ENCODE results near the gene MYO9A.
A peak's percentile ranks its signal among the peaks of the same experiment; 100 is the strongest.
"Not testable (repeated sequence)": the region's sequence is repeated elsewhere in the genome, so short reads cannot be mapped to it uniquely, and the experiment has no call there.

The MYO9A gene

DNA sequence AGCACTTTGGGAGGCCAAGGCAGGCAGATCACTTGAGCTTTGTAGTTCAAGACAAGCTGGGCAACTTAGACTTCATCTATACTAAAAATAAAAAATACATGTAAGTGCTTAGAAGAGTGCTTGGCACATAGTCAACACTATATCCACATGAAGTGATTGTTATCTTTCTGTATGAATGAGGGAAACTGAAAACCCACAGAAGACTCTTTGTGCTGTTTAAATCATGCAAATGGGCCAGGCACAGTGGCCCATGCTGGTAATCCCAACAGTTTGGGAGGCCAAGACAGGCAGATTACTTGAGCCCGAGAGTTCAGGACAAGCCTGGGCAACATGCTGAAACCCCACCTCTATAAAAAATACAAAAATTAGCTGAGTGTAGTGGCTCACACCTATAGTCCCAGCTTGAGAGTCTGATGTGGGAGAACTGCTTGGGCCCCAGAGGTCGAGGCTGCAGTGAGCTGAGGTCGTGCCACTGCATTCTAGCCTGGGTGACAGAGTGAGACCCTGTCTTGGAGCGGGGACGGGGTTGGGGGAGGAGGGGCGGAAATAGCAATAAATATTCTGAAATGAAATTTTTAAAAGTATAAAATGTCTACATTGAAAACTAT lies 177.9 kb downstream of the MYO9A start:
- DNase-seq = peak; percentile 82 to 86

DNA sequence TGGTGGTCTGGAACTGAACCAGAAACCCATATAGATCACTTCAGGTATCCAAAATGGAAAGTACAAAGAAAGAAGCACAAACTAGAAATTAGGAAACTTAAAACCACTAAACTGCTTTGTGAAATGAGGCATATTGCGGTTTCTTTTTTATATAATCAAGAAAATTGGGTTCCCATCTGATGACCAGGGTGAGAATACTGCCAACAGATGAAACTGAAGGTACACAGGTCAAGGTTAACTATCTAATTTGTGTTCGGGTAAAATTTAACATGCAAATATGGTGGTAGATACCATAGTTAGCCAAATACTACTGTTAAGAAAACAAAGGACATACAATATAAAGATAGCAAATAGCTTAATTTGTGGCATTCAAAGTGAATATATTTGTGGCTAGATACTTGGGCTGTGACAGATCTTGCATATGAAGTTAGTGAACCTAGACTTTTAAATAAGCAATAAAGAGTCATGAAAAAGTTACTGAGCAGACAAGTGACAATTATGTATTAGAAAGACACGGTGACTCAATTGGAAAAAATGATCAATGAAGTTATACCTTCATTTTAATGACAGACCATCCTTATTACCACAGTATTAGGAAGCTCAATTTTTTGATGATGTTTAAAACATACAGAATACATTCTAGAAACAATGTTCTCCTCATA lies 180.2 kb downstream of the MYO9A start:
- peak; percentile 74 to 76 for DNase-seq

DNA sequence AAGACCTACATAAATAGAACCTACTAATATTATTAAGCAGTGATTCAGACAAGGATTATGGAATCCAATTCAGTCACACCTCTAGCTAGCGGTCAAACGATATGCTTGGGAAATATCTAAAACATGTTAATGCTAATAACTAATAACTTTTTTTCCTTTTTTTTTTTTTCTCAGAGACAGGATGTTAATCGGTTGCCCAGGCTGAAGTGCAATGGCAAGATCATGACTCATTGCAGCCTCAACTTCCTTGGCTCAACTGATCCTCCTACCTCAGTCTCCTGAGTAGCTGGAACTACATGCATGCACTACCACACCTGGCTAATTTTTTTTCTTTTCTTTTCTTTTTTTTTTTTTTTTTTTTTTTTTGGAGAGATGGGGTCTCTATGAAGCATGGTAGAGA lies 183.5 kb downstream of the MYO9A start:
- DNase-seq = no peak

DNA sequence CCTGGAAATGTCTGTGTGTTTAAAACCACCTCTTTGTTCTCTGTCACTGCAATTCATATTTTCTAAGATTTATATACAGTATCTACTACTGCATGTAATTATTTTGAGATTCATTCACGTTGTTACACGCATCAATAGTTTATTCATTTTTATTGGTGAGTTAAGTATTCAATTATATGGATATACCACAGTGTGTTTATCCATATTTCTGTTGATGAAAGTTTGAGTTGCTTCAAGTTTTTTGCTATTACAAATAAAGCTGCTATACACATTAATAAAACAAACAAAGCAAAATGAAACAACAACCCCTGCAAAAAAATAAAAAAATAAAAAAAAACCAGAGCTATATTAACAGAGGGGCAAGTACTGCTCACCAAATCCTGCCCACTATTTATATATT lies 185.3 kb downstream of the MYO9A start:
- DNase-seq = no peak

DNA sequence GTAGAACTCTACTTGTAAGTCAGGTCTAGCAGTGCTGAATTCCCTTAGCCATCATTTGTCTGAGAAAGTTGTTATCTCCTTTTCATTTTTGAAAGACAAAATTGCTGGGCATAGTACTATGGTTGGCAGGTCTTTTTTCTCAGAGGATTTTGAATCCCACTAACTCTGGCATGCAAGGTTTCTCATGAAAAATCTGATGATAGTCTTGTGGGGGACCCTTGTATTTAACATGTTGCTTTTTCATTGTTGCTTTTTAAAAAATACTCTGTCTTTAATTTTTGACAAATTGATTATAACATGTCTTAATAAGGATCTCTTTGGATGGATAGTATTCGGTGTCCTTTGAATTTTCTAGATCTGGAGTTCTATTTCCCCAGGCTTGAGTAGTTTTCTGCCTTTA lies 186.7 kb downstream of the MYO9A start:
- no peak for DNase-seq

DNA sequence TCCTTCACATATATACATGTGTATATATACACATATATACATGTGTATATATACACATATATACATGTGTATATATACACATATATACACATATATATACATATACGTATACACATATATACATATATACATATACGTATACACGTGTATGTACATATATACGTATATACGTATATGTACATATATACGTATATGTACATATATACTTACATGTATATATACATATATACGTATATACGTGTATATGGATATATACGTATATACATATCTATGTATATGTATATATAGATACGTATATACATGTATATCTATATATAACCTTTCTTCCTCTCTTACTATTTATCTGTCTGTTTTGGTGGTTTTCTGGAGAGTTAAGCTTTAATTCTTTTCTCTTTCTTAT lies 192.8 kb downstream of the MYO9A start:
- DNase-seq = no peak

DNA sequence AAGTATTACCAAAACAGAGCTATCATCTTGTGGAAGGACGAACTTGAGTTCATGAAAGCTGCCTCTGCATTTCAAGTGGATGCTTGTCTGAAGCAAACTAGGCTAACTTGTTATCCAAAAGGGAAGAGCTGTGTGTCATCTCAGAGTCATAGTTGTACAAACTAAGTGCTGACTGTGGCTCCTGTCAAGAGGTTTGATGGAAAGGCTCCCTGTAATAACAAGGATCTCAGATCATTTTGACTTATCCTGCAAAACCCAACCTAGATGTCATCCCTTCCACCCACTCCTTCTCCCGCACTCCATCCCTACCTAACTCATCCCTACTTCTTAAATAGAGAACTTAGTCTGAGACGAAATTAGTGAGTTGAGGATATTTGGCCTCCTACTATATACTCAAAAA lies 196.8 kb downstream of the MYO9A start:
- DNase-seq = no peak

DNA sequence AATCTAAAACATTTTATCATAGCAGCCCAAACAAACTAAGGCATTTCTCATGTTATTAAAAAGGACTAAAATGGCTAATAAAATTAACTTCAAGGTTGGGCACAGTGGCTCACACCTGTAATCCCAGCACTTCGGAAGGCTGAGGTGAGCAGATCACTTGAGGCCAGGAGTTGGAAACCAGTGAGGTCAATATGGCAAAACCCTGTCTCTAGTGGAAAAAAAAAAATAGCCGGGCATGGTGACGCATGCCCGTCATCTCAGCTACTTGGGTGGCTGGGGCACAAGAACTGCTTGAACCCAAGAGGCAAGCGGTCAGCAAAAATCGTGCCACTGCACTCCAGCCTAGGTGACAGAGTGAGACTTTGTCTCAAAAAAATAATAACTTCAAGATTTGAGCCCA lies 197.4 kb downstream of the MYO9A start:
- no peak for DNase-seq

DNA sequence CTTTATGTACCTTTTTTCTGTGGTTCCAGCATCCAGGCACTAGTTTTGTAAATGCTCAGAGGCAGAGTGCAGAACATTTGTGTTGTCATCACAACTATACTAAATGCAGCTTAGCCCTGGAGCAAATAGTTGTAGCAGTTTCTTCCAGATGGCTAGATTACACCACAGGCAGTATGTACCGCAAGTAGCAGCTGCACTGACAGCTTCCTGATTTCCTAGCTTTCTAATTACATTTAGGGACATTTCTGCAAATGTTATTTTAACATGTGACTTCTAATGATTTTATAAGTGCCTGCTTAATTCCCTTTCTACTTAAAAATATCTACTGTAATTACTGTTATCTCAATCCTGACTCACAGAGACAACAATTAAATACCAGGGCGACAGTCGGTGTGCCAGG lies 201.1 kb downstream of the MYO9A start:
- no peak for DNase-seq

DNA sequence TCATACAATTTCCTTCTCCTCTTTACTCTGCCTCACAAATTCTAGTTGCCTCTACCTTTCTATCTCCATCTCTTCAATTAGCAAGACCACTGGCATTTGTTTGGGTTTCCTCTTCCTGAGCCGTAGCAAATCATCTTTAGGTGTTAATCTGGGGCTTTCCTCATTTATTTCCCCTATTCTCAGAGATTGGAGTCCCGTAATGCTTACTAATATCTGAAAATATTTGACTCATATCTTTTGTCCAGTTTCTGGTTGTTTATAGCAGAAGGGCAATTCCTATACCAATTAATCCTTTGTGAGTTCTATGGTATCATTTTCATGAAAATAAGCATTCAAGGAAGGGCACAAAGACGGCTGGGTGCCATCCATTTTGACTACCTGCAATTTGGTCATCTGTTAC lies 203.9 kb downstream of the MYO9A start:
- DNase-seq = no peak

DNA sequence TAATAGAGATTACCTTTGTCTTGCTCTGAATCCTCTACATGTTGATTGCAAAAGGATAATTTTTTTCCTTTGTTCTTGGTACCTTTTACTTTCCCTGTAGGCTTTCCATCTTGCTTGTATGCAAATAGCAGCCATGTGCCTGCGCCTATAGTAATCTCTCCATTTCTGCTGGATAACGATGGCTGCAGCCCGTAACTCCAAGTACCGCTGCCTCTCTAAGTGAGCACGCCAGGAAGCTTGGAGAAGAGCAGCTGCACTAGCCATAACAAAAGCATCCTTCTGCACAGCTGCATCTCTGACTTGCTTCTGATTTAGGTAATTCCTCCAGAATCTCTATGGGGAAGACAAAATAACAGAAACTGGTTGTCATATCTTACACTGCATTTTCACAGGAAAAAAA lies 218.3 kb downstream of the MYO9A start:
- DNase-seq = peak in 1 of 2 experiments; percentile 11

DNA sequence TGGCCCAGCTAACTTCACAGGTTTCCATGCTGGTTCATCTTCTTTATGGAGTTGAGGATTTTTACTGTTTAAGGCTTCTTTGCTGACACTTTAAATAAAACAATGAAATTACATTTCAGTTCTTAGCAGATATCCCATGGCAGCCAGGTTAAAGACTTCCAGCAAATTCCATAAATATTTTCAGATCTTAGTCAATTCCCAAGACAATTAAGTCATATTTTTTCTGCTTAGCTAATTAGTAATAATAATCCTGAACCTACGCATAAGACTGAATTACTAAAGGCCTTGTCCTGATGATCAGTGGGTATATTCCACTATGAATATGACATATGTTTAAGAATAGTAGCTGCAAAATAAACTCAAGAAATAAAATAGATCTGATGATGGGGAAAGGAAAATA lies 224.3 kb downstream of the MYO9A start:
- no peak for DNase-seq

DNA sequence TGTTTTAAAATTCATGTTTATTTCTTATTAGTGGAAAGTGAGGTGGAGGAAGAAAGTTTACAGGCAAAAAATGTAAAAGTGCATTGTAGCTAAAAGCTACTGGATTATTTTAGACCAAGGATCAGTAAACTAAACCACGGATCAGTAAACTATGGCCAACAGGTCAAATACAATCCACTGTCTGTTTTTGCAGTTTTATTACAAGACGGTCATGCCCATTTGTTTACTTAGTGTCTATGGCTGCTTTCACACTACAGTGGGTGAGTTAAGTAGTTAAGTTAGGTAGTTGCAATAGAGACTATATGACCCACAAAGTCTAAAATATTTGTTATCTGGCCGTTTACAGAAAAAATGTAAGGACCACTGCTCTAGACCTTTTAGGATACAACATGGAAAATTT lies 225.6 kb downstream of the MYO9A start:
- peak; percentile 4 to 23 for DNase-seq

DNA sequence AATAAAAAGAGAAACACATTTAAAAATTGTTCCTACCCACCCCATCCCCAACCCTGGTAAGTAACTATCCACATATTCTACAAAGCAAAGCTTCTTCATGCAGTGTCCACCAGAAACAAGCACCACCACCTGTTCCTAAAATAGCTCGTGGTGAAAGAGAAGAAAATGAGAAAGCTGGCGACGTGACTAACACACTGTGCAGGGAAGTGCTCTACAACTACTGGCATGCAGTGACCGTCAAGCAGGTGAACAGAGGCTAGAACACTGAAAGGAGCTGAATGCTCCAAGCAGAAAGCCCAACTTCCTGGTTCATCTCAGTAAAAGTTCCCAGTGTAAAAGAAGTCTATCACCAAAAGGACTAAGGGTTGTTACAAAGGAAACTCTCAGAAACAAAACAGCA lies 226.9 kb downstream of the MYO9A start:
- no peak for DNase-seq

DNA sequence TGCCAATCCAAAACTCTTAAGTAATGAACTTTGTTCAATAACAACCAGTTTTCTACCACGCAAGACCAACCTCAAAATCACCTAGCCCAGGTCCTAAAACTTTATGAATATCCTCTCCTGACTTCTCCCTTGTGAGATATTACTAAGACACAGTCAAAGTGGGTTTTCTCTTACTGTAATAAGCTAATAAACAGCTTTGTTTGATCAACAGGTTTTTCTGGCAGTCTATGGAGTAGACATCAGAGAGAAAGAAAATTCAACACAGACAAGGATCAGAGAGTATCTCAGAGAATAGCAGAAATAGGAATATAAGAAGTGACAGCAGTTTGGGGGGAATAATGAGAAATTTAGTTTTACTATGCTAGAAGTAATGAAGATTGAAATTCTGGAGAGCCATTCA lies 228.0 kb downstream of the MYO9A start:
- no peak for DNase-seq

DNA sequence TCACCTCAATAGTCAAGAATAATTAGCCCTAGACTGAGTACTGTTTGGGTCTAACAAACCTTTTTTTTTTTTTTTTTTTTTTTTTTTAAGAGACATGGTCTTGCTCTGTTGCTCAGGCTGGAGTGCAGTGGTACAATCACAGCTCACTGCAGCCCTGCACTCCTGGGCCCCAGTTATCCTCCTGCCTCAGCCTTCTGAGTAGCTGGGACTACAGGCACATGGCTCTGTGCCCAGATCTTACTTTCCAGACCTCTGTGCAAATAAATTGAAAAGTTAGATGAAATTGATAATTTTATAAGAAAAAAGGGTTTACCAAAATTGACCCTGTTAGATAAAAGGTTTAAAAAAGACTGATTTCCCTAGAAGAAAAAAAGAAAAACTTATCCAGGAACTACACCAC lies 228.6 kb downstream of the MYO9A start:
- no peak for DNase-seq

DNA sequence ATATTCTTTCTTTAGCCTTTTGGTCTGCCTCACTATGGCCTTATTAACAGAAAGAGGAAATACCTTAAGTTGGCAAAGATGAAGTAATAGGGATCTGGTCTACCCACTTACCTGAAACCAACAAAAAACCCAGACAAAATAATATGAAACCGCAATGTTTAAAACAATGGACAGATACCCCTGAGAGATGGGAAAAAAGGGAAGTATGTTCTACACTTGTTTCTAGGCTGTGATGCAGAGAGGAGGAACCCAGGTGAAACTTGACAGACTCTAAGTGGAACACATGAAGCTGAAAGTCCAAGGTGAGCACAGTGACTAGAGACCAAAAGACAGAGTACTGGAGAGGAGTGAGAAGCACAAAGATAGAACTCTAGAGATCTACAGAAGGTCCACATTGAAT lies 229.2 kb downstream of the MYO9A start:
- no peak for DNase-seq

DNA sequence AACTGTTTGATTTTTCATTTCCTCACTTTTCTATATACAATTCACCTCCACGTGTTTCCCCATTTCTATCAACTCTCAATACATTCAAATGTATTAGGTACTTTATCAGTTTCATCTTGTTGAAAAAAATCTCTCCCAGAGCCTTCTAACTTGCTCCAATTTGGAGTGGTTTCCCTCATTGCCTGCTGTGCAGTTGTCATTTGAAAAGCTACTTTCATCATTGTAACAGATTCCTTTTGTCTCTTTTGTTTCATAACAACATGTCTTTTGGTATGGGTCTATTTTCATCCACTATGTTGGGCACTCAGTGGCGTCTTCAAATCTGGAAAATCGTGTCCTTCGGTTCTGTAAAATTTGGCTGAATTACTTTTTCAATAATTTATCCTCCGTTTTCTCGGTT lies 232.6 kb downstream of the MYO9A start:
- DNase-seq = no peak

DNA sequence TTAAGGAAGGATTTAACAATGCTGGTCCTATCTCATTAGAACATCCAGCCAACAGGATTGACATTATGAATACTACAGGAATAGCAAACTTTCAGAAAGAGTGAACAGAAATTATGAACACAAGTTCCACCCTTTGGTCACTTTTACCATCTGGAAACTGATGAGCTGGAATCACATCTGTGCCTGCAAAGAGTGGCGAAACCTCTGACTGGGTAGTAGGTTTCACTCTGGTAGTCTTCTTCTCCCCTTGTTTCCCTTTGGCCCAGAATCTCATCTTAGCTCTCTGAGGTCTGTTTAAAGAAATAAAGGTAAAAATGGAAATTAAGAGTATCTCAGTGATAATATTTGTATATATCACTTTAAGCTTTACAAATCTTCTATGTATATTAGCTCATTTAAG lies 234.5 kb downstream of the MYO9A start:
- no peak for DNase-seq

DNA sequence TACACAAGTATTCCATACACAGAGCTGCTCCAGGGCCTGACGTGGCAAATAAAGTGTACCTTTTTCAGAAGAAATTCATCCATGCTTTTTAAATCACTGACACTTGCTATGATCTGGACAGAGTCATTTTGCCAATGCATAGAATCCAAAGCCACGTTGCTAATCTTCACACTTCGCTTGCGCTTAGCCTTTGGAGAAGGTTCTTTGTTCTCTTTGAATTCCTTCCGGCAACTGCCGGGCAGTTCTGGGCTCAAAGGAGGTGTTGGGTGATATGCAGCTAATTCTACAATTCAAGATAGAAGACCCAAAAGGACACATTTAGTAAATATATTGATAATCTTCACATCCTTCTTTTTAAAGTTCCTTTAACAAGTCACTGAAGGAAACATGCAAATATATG lies 237.7 kb downstream of the MYO9A start:
- no peak for DNase-seq

DNA sequence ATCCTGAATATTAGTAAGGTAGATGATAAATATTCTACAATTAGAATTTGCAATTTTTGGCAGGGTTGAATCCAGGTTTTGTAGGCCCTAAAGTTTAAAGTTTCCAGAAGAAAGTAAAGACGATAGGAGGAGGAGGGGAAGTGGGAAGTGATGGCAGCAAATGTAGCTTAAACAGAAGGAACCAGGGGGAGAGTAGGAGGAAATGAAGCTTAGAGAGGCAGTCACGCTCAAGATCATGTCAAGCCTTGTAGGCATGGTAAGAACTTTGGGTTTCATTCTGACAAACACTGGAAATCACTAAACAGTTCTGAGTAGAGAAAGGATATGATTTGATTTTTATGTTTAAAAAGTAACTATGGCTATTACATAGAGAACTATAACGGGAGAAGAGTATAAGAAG lies 243.7 kb downstream of the MYO9A start:
- DNase-seq = no peak

DNA sequence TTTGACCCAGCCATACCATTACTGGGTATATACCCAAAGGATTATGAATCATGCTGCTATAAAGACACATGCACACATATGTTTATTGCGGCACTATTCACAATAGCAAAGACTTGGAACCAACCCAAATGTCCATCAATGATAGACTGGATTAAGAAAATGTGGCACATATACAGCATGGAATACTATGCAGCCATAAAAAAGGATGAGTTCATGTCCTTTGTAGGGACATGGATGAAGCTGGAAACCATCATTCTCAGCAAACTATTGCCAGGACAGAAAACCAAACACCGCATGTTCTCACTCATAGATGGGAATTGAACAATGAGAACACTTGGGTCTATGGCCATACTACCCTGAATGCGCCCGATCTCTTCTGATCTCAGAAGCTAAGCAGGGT lies 259.7 kb downstream of the MYO9A start:
- not testable (repeated sequence) for DNase-seq

DNA sequence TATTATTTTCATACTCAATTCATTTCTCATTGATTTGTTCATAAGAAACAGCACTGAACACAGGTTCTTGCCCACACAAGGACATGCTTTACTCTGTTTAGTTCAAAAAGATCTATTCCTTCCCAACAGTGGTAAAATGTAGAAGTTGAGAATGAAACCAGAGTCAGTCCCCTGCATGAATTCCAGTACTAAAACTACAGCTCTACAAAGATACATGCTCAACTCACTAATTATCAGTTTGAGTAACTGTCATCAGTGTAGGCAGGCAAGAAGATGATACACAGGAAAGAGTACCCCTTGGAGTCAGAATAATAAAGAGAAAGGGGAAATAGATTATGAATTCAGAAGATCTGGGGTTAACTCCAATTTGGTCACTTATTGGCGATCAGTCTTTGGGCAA lies 264.4 kb downstream of the MYO9A start:
- DNase-seq = no peak

DNA sequence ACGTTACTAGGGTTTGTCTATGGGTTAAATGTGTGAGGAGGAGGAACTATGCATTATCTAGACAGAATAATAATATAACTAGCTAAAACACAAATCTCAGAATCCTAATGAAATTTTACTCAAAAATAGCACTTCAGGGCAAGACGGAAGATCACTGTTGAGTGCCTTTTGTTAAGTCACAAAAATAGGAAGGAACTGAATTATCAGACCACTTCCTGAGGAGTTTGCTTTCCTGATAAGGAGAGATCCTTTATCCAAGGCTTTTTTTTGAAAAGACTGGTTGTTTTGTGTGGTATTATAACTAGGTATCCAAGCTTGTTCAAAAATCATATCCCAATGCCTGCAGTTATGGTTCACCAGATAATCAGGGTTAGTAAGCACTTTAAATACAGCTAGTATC lies 273.0 kb downstream of the MYO9A start:
- DNase-seq = no peak

DNA sequence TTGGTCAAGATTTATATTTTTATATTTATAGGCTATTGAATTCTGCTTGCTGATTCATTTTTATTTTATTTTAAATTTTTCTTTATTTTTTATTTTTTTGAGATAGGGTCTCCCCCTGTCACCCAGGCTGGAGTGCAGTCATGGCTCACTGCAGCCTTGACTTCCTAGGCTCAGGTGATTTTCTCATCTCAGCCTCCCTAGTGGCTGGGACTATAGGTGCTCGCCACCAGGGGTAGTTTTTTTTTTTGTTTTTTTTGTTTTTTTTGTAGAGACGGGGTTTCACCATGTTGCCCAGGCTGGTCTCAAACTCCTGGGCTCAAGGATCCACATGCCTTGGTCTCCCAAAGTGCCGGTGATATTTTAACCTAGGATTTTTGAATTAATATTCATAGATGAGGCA lies 276.4 kb downstream of the MYO9A start:
- DNase-seq = no peak

Data from NCI-H526 (cell line).